22Rv1 (cell line): ENCODE data around the gene OR2G6.
"Not testable (repeated sequence)": the region's sequence is repeated elsewhere in the genome, so short reads cannot be mapped to it uniquely, and the experiment has no call there.

ENCODE experiments used
- CTCF ChIP-seq: fragments of 450-650 bp; IDR thresholded peaks from 2 replicates; pipeline ENCODE4 v1.5.1; 2017; ENCODE audit warnings: mild to moderate bottlenecking
- ZFX ChIP-seq: fragments of 450-650 bp; IDR thresholded peaks from 2 replicates; pipeline ENCODE4 v1.6.1; 2017; ENCODE audit warnings: antibody characterized with exemption, borderline replicate concordance

GRCh38 chr1:248537449-248537848 lies 29.6 kb downstream of the OR2G6 start:
- not testable (repeated sequence) for TF ChIP-seq CTCF, ZFX
